ENCODE measurements around the gene NPC1. TPM values are rescaled to one million over a fixed set of nuclear protein-coding genes. Genes with fewer than 3 reads are reported as not detected.

NPC1 gene
- total RNA-seq, 4 donors from 2014 or later, result 48.0 to 81.8 (median 58.8) TPM

GRCh38 chr18:23588836-23589560 lies 2.7 kb upstream of the NPC1 start:
- TF ChIP-seq, protein P1, sequence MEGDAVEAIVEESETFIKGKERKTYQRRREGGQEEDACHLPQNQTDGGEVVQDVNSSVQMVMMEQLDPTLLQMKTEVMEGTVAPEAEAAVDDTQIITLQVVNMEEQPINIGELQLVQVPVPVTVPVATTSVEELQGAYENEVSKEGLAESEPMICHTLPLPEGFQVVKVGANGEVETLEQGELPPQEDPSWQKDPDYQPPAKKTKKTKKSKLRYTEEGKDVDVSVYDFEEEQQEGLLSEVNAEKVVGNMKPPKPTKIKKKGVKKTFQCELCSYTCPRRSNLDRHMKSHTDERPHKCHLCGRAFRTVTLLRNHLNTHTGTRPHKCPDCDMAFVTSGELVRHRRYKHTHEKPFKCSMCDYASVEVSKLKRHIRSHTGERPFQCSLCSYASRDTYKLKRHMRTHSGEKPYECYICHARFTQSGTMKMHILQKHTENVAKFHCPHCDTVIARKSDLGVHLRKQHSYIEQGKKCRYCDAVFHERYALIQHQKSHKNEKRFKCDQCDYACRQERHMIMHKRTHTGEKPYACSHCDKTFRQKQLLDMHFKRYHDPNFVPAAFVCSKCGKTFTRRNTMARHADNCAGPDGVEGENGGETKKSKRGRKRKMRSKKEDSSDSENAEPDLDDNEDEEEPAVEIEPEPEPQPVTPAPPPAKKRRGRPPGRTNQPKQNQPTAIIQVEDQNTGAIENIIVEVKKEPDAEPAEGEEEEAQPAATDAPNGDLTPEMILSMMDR (IDR thresholded peaks at IDR 0.05; ENCODE audit: low read depth), result no peak

- TF ChIP-seq, protein P1 (IDR thresholded peaks at IDR 0.05; ENCODE audit: low read depth), result no peak
Observed at GRCh38 chr18:23587220-23587642, 925 bp upstream of the NPC1 start.

DNA sequence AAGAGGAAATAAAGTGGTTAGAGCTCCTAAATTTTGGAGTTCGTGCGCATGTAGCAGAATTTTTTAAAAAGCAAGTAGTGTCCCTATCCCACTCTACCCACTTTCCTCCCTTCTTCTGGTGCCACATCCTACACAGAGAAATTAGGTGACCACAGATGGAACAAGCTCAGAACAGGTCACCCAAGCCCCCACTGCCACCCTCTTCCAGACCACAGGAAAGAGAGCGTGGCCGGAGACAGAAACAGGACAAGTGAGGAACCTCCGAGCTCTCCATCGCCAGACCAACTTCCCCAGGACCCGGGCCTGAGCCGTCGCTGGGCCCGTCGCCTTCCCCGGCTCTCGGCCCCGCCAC lies 433 bp downstream of the NPC1 start:
- TF ChIP-seq, protein P1 (IDR thresholded peaks at IDR 0.05; ENCODE audit: low read depth), result no peak

GRCh38 chr18:23585007-23585871 lies 1.1 kb downstream of the NPC1 start:
- TF ChIP-seq, protein P1 (IDR thresholded peaks at IDR 0.05; ENCODE audit: low read depth), result no peak

DNA sequence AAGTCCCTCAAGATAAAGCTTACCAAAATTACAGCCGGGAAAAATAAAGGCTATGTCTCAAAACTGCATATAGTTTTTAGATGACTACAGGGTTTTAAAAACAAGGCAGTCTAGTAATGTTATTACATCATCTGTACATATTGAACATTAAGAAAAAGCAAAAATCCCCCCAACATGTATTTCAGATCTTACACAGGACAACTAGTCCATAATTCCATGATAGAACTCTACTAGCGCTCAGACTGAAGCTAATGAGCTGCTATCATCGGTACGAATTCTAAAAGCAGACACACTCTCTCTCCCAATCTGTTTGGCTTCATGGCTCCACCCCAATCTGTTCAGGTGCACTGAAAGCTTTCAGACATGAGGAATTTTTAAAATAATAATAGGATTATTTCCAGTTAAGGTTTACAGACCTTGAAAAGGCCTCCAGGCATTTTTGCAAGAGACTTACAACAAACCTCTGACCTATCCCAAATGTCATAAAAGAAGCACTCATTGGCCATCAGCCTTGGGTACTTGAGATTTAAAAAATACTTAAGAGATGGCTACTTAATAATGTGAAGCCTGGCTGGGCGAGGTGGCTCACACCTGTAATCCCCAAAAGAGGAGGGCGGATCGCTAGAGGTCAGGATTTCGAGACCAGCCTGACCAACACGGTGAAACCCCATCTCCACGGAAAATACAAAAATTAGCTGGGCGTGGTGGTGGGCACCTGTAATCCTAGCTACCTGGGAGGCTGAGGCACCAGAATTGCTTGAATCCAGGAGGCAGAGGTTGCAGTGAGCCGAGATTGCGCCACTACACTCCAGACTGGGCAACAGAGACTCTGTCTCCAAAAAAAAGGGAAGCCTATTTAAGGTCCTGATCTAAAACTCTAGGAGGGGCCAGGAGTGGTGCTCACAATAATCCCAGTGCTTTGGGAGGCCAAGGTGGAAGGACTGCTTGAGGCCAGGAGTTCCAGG lies 2.0 kb downstream of the NPC1 start:
- TF ChIP-seq, protein P1 (IDR thresholded peaks at IDR 0.05; ENCODE audit: low read depth), result no peak

DNA sequence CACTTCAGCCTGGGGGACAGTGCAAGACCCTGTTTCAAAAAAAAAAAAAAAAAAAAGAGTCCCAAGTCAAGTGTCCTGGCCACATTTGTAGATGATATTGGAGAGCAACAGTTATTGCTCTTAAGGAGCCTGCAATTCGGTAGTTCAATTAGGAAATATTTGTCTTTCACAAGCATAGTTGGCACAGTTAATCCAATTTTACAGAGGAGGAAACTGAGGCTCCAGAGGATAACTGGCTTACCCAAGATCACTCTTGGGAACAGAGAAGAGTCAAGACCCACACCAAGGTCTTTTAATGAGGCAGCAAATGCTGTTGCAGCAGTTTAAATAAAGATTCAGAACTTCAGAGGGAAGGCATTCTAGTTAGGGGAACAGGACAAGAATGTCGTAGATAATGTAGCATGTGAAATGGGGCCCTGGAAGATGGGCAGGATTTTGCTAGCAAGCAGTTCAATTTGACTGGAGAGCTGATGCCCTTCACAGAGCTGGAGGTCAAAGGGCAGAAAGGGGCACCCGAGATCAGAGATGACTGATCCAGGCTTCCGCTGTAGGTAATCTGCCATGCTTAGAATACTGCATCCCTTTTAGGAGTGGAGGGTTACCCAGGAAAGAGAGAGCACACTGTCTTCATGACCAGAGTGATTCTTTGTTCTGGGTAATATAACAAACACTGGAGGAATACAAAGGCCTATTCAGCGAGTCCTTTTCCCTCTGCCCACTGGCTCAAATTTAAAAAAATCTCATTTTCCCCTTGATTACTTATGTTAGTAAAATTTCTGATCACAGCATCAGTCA lies 3.0 kb downstream of the NPC1 start:
- TF ChIP-seq, protein P1 (IDR thresholded peaks at IDR 0.05; ENCODE audit: low read depth), result no peak

Data from subcutaneous adipose tissue (tissue), 4 donors.